Neural progenitor cell (in vitro differentiated cells): ENCODE results near the gene ARHGEF4.

ENCODE experiments used
- CTCF ChIP-seq: fragments of 200-600 bp; sonication (generic); IDR thresholded peaks from 2 replicates; pipeline ENCODE4 v1.5.1; 2017; ENCODE audit warnings: antibody characterized with exemption, mild to moderate bottlenecking
- EZH2 ChIP-seq: fragments of 200-600 bp; sonication (generic); IDR thresholded peaks from 2 replicates; pipeline ENCODE4 v1.6.1; 2017; ENCODE audit warnings: antibody characterized with exemption, mild to moderate bottlenecking, moderate library complexity
- EZH2phosphoT487 ChIP-seq: fragments of 200-600 bp; sonication (generic); IDR thresholded peaks from 2 replicates; pipeline ENCODE4 v1.6.1; 2017; ENCODE audit warnings: antibody characterized with exemption

- TF ChIP-seq CTCF (no peak), EZH2 (no peak), EZH2phosphoT487 (no peak)
Measured at GRCh38 chr2:131044075-131044756, 207.5 kb downstream of the ARHGEF4 start.
